HCT116 (cell line): ENCODE data around the gene SLIT1. TPM values are rescaled to one million over a fixed set of nuclear protein-coding genes. Genes with fewer than 3 reads are reported as not detected.
"Not testable (repeated sequence)": the region's sequence is repeated elsewhere in the genome, so short reads cannot be mapped to it uniquely, and the experiment has no call there.

ENCODE experiments used
- ATAC-seq: fragments of 200-7000 bp; cut with Tn5 transposase; 2 replicates; pipeline ENCODE4 v1.9.1; 2020; ENCODE audit warnings: mild to moderate bottlenecking, moderate library complexity
- BruUV-seq: library from RNA; stranded (reverse); fragments of 400-500 nt; replicated peaks from 2 replicates; lab custom pipeline; 2021; lab: Mats Ljungman, UMichigan
- CTCF ChIA-PET: fragments of 300-600 bp; sonication (Branson Sonifier 250); formaldehyde crosslinking; loops from one replicate; lab custom pipeline; 2021; ENCODE audit warnings: antibody characterized with exemption; lab: Charles Lee
- POLR2A ChIA-PET: fragments of 300-600, 350-600 bp; sonication (Branson Sonifier 250); formaldehyde crosslinking; loops from one replicate; lab custom pipeline; 2021; ENCODE audit warnings: antibody characterized with exemption; lab: Charles Lee
- RAD21 ChIA-PET, 2 experiments: fragments of 300-600 bp; sonication (Branson Sonifier 250); formaldehyde crosslinking; loops; one replicate each; lab custom pipeline; 2023; ENCODE audit warnings: low total read pairs in 2 of 2; ENCODE audit not compliant: uncharacterized antibody in 2 of 2, unreplicated experiment in 2 of 2, low non-redundant PET in 1 of 2; lab: Charles Lee
- DNase-seq: peaks from one replicate; pipeline ENCODE4 v3.0.0-alpha.2; 2010; ENCODE audit warnings: low read depth, low spot score
- H2AFZ ChIP-seq: fragments of 200-600 bp; shearing (Covaris generic), sonication (generic); 2 replicates; pipeline ENCODE4 v1.6.1; 2017; ENCODE audit warnings: low read depth, mixed run types, mixed read lengths, antibody characterized with exemption, low read length; ENCODE audit not compliant: poor library complexity, severe bottlenecking
- H3K27ac ChIP-seq: 2 replicates; pipeline ENCODE4 v1.5.1; 2012; ENCODE audit warnings: low read depth, low read length
- H3K27me3 ChIP-seq: fragments of 200-600 bp; sonication (generic); 2 replicates; pipeline ENCODE4 v1.6.1; 2016; ENCODE audit warnings: mixed run types, low read length, mixed read lengths; ENCODE audit not compliant: insufficient read depth
- H3K36me3 ChIP-seq, 2 experiments: fragments of 200-500 bp in 1 of 2; fragments of 200-600 bp in 1 of 2; sonication (Bioruptor generic) in 1 of 2; sonication (generic) in 1 of 2; 2 replicates each; pipeline versions ENCODE4 v1.5.1 to v1.6.1; 2014 to 2016; ENCODE audit warnings: low read length in 2 of 2, inconsistent platforms in 1 of 2, mixed read lengths in 1 of 2, mixed run types in 1 of 2; ENCODE audit not compliant: insufficient read depth in 2 of 2, control insufficient read depth in 1 of 2
- H3K4me1 ChIP-seq, 2 experiments: fragments of 200-600 bp in 1 of 2; sonication (generic) in 1 of 2; 2 replicates each; pipeline versions ENCODE4 v1.5.1 to v1.6.1; 2012 to 2017; ENCODE audit warnings: low read length in 2 of 2, inconsistent platforms in 1 of 2, mild to moderate bottlenecking in 1 of 2, mixed read lengths in 1 of 2, mixed run types in 1 of 2, moderate library complexity in 1 of 2; ENCODE audit not compliant: insufficient read depth in 2 of 2, control insufficient read depth in 1 of 2
- H3K4me2 ChIP-seq: fragments of 200-600 bp; sonication (generic); 2 replicates; pipeline ENCODE4 v1.6.1; 2017; ENCODE audit warnings: mixed run types, low read length, mixed read lengths
- H3K4me3 ChIP-seq, 2 experiments: fragments of 200-600 bp in 1 of 2; sonication (generic) in 1 of 2; replicated peaks in 1 of 2; 2 replicates each; pipeline ENCODE4 v1.5.1; 2011 to 2016; ENCODE audit warnings: low read length in 2 of 2, control low read depth in 1 of 2, low read depth in 1 of 2, mild to moderate bottlenecking in 1 of 2, mixed read lengths in 1 of 2, mixed run types in 1 of 2
- H3K79me2 ChIP-seq: fragments of 200-600 bp; sonication (generic); 2 replicates; pipeline ENCODE4 v1.6.1; 2017; ENCODE audit warnings: mild to moderate bottlenecking, mixed run types, low read length, moderate library complexity, mixed read lengths; ENCODE audit not compliant: insufficient read depth
- H3K9ac ChIP-seq: fragments of 200-600 bp; sonication (generic); 2 replicates; pipeline ENCODE4 v1.6.1; 2016; ENCODE audit warnings: low read length, mixed read lengths
- H3K9me2 ChIP-seq: fragments of 200-600 bp; sonication (generic), shearing (Covaris generic); 2 replicates; pipeline ENCODE4 v1.6.1; 2017; ENCODE audit warnings: mixed run types, mild to moderate bottlenecking, moderate library complexity; ENCODE audit not compliant: insufficient read depth
- H3K9me3 ChIP-seq, 2 experiments: fragments of 200-500 bp in 1 of 2; fragments of 200-600 bp in 1 of 2; sonication (Bioruptor generic) in 1 of 2; sonication (generic) in 1 of 2; 2 replicates each; pipeline ENCODE4 v1.6.1; 2014 to 2017; ENCODE audit warnings: low read length in 2 of 2, mixed read lengths in 2 of 2, inconsistent platforms in 1 of 2, low read depth in 1 of 2, mild to moderate bottlenecking in 1 of 2, mixed run types in 1 of 2, moderate library complexity in 1 of 2; ENCODE audit not compliant: control insufficient read depth in 1 of 2, insufficient read depth in 1 of 2
- H4K20me1 ChIP-seq: fragments of 200-600 bp; sonication (generic), shearing (Covaris generic); 2 replicates; pipeline ENCODE4 v1.6.1; 2017; ENCODE audit warnings: mixed run types, mild to moderate bottlenecking, moderate library complexity; ENCODE audit not compliant: insufficient read depth
- ATF3 ChIP-seq: IDR thresholded peaks from 2 replicates; pipeline ENCODE4 v1.6.1; 2012
- CEBPB ChIP-seq: IDR thresholded peaks from 2 replicates; pipeline ENCODE4 v1.6.1; 2012; ENCODE audit warnings: low read depth
- CTCF ChIP-seq, 3 experiments: fragments of 200-600 bp in 1 of 3; sonication (generic) in 1 of 3; IDR thresholded peaks in 2 of 3; conservative IDR thresholded peaks in 1 of 3; 2 replicates each; pipeline ENCODE4 v1.5.1; 2012 to 2017; ENCODE audit warnings: low read depth in 2 of 3, low read length in 2 of 3, antibody characterized with exemption in 1 of 3, borderline replicate concordance in 1 of 3, control low read depth in 1 of 3, mild to moderate bottlenecking in 1 of 3, mixed read lengths in 1 of 3, mixed run types in 1 of 3, moderate library complexity in 1 of 3; ENCODE audit not compliant: insufficient read depth in 1 of 3
- EGR1 ChIP-seq: IDR thresholded peaks from 2 replicates; pipeline ENCODE4 v1.6.1; 2012; ENCODE audit warnings: low read depth
- EZH2 ChIP-seq: fragments of 200-600 bp; sonication (generic); IDR thresholded peaks from 2 replicates; pipeline ENCODE4 v1.6.1; 2017; ENCODE audit warnings: antibody characterized with exemption, mixed run types
- EZH2phosphoT487 ChIP-seq: fragments of 200-600 bp; IDR thresholded peaks from 2 replicates; pipeline ENCODE4 v1.6.1; 2018; ENCODE audit warnings: antibody characterized with exemption, borderline replicate concordance
- FOSL1 ChIP-seq: IDR thresholded peaks from 2 replicates; pipeline ENCODE4 v1.6.1; 2012; ENCODE audit warnings: low read depth
- JUND ChIP-seq: IDR thresholded peaks from 2 replicates; pipeline ENCODE4 v1.6.1; 2012
- POLR2AphosphoS5 ChIP-seq: IDR thresholded peaks from 2 replicates; pipeline ENCODE4 v1.6.1; 2011; ENCODE audit warnings: mild to moderate bottlenecking, low read depth, low read length, moderate library complexity
- REST ChIP-seq: IDR thresholded peaks from 2 replicates; pipeline ENCODE4 v1.6.1; 2012; ENCODE audit warnings: low read depth
- SIN3A ChIP-seq: IDR thresholded peaks from 2 replicates; pipeline ENCODE4 v1.6.1; 2012; ENCODE audit warnings: low read depth
- SP1 ChIP-seq: IDR thresholded peaks from 2 replicates; pipeline ENCODE4 v1.6.1; 2012; ENCODE audit warnings: low read depth
- SRF ChIP-seq: IDR thresholded peaks from 2 replicates; pipeline ENCODE4 v1.6.1; 2012; ENCODE audit warnings: low read depth
- TCF7L2 ChIP-seq: IDR thresholded peaks from 2 replicates; pipeline ENCODE4 v1.7.0; 2011; ENCODE audit warnings: borderline replicate concordance, inconsistent platforms; ENCODE audit not compliant: insufficient read depth, insufficient read length; ENCODE audit errors: extremely low read depth
- YY1 ChIP-seq: IDR thresholded peaks from 2 replicates; pipeline ENCODE4 v1.6.1; 2011; ENCODE audit warnings: low read length, low read depth, moderate library complexity, mild to moderate bottlenecking; ENCODE audit not compliant: insufficient replicate concordance; ENCODE audit errors: extremely low read depth
- ZFX ChIP-seq: fragments of 450-650 bp; IDR thresholded peaks from 2 replicates; pipeline ENCODE4 v1.6.1; 2017
- intact Hi-C: fragments of 100-400 bp; cut with micrococcal nuclease; formaldehyde crosslinking; loops from 2 replicates; pipeline ENCODE4 v1.10.0; 2022
- total RNA-seq: library from RNA; stranded (reverse); gene quantifications from one replicate; pipeline ENCODE4 v1.2.1, GENCODE V29; 2021; ENCODE audit not compliant: unreplicated experiment

The SLIT1 gene
- total RNA-seq, 1 experiment from 2014 or later = 0.42 TPM

GRCh38 chr10:97033841-97034240 lies 151.9 kb downstream of the SLIT1 start:
- H3K9ac ChIP-seq, ATAC-seq, H3K79me2 ChIP-seq, POLR2A ChIA-PET, H3K36me3 ChIP-seq, H3K27ac ChIP-seq, H3K4me2 ChIP-seq, H2AFZ ChIP-seq, RAD21 ChIA-PET, H4K20me1 ChIP-seq, BruUV-seq, H3K27me3 ChIP-seq, H3K9me3 ChIP-seq, H3K4me3 ChIP-seq, H3K9me2 ChIP-seq, intact Hi-C loops, DNase-seq: not testable (repeated sequence)
- H3K4me1 ChIP-seq = peaks cover 7 to 15% of the 10 kb centered on the region in 2 experiments; a peak in 3 of 4 replicates
- CTCF ChIA-PET = interaction anchor here (6.6 kb wide), 1 partner anchor 8 kb away, joined by 107 read pairs; no protein-coding TSS in a partner anchor

- ChIA-PET CTCF (no interaction called here), POLR2A (no interaction called here), RAD21 (no interaction called here)
- H3K9ac ChIP-seq = no peak overlapping the region
- TF ChIP-seq SIN3A (no peak), EGR1 (no peak), EZH2 (no peak), FOSL1 (no peak), CEBPB (no peak), ZFX (no peak), TCF7L2 (no peak), POLR2AphosphoS5 (no peak), REST (no peak), EZH2phosphoT487 (no peak), JUND (no peak), CTCF (IDR thresholded peaks at IDR 0.05 in 2 of 3, conservative IDR thresholded peaks at IDR 0.05 in 1 of 3; ENCODE audit: borderline replicate concordance in 1 of 3, insufficient read depth in 1 of 3, low read depth in 2 of 3, low read length in 2 of 3) (no peak), SRF (no peak), ATF3 (no peak), YY1 (no peak), SP1 (no peak)
- no peak overlapping the region for H3K4me3 ChIP-seq
- DNase-seq (no peak), ATAC-seq (no peak)
- H3K9me3 ChIP-seq = no peaks in the 10 kb centered on the region
- H3K4me2 ChIP-seq = no peak overlapping the region
- H3K27me3 ChIP-seq = peaks cover 4% of the 10 kb centered on the region; the same call in 1 of the 2 replicates
- no peak overlapping the region for H2AFZ ChIP-seq
- H3K9me2 ChIP-seq = no peaks in the 10 kb centered on the region
- intact Hi-C loops = no loop called here
- H3K27ac ChIP-seq = no peak overlapping the region
- H3K79me2 ChIP-seq = no peaks in the 10 kb centered on the region
- no TSS peak for BruUV-seq
- H3K4me1 ChIP-seq = peaks cover under 1 to 7% of the 10 kb centered on the region in 2 experiments; a peak in 3 of 4 replicates
- H3K36me3 ChIP-seq = no peaks in the 10 kb centered on the region
- H4K20me1 ChIP-seq = no peaks in the 10 kb centered on the region
Observed at GRCh38 chr10:97032624-97033023, 153.1 kb downstream of the SLIT1 start.
